ENCODE measurements around the gene EXOC7.

The EXOC7 gene

GRCh38 chr17:76089680-76090516 is 13.7 kb downstream of the EXOC7 start:
- DNase-seq (ENCODE audit: low read depth) = no peak
- TF ChIP-seq CTCF (IDR thresholded peaks at IDR 0.05; ENCODE audit: insufficient read depth, low read depth, low read length, missing control alignments) = no peak
- H3K4me3 ChIP-seq (ENCODE audit: low read depth, low read length) = no peak overlapping the region

GRCh38 chr17:76088868-76089576 is 14.6 kb downstream of the EXOC7 start:
- no peak for DNase-seq (ENCODE audit: low read depth)
- TF ChIP-seq CTCF (IDR thresholded peaks at IDR 0.05; ENCODE audit: insufficient read depth, low read depth, low read length, missing control alignments) = no peak
- no peak overlapping the region for H3K4me3 ChIP-seq (ENCODE audit: low read depth, low read length)

- no peak for DNase-seq (ENCODE audit: low read depth)
- no peak overlapping the region for H3K4me3 ChIP-seq (ENCODE audit: low read depth, low read length)
- TF ChIP-seq CTCF (IDR thresholded peaks at IDR 0.05; ENCODE audit: insufficient read depth, low read depth, low read length, missing control alignments) = no peak
Measured at GRCh38 chr17:76088041-76088867, 15.3 kb downstream of the EXOC7 start.

GRCh38 chr17:76087531-76087930 is 16.1 kb downstream of the EXOC7 start:
- TF ChIP-seq CTCF (IDR thresholded peaks at IDR 0.05; ENCODE audit: insufficient read depth, low read depth, low read length, missing control alignments) = no peak
- no peak for DNase-seq (ENCODE audit: low read depth)
- H3K4me3 ChIP-seq (ENCODE audit: low read depth, low read length) = no peak overlapping the region

GRCh38 chr17:76086384-76086783 is 17.2 kb downstream of the EXOC7 start:
- H3K4me3 ChIP-seq (ENCODE audit: low read depth, low read length) = no peak overlapping the region
- TF ChIP-seq CTCF (IDR thresholded peaks at IDR 0.05; ENCODE audit: insufficient read depth, low read depth, low read length, missing control alignments) = no peak
- DNase-seq (ENCODE audit: low read depth) = no peak

GRCh38 chr17:76085731-76086366 is 17.7 kb downstream of the EXOC7 start:
- TF ChIP-seq CTCF (IDR thresholded peaks at IDR 0.05; ENCODE audit: insufficient read depth, low read depth, low read length, missing control alignments) = no peak
- H3K4me3 ChIP-seq (ENCODE audit: low read depth, low read length) = no peak overlapping the region
- no peak for DNase-seq (ENCODE audit: low read depth)

All from GM12865 (cell line).